NCI-H1105 (cell line): Measurements from ENCODE around the gene ATP5F1C.

ENCODE experiments used
- DNase-seq: peaks from one replicate; lab custom pipeline; 2025; lab: John Stamatoyannopoulos, UW

Gene ATP5F1C

GRCh38 chr10:7853226-7853842 lies 65.4 kb downstream of the ATP5F1C start:
- no peak for DNase-seq

GRCh38 chr10:7853890-7854289 lies 65.9 kb downstream of the ATP5F1C start:
- no peak for DNase-seq

- no peak for DNase-seq
These were observed 67.2 kb downstream of the ATP5F1C start for GRCh38 chr10:7855205-7855604.

GRCh38 chr10:7856678-7857077 lies 68.7 kb downstream of the ATP5F1C start:
- DNase-seq, result no peak

- no peak for DNase-seq
These were observed 69.3 kb downstream of the ATP5F1C start for GRCh38 chr10:7857262-7857661.
